T-helper 2 cell (primary cell): ENCODE data around the gene PKN2.
A peak's percentile ranks its signal among the peaks of the same experiment; 100 is the strongest.

ENCODE experiments used
- DNase-seq, 5 experiments: peaks; one replicate each; pipeline versions ENCODE4 v3.0.0 to v3.0.0-alpha.2; 2012 to 2022
- total RNA-seq, 2 donors: gene quantifications; one replicate each; lab custom pipeline; 2026; lab: John Stamatoyannopoulos, UW

The PKN2 gene
- 60.8 to 65.7 reads per million in 2 donors for total RNA-seq

DNA sequence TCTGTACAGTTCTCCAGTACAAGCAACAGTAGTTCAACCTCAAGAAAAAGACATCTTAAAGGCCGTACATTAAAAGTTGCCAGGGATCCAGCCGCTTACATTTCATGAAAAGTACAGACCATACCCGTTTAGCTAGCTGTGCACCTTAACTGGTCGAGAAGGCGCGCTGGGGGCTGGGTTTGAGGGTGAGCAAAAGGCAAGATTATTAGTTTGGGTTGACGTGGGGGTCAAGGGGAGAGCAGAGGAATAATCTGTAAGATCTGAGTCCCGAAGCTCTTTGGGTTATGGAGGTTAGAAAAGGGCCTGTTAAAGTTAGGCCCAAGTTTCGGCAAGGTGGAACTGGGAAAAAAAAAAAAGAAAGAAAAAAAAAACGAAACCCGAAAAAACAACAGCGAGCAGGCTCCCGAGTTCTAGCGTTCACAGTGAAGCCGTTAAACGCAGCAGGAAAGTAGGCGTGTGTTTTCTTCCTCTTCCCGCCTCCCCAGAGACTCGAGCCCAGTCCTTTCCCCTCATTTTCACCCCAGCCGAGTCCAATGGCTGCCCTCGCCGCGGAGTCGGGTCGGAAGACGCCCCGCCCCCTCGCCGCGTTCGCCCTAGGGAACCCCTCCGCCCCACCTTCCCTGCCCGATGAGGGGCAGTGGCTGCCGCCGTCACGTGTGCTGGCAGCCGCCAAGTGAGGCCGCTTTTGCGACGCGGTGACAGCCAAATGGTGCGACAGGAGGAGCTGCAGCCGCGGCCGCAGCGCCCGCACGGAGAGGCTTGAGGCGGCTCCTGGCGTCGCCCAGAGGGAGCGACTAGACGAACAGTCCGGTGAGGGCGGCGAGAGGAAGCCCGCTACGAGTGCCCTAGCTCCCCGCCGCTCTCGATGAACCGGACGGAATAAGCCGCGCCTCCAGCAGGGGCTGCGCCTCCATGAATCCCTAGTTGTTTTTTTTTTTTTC is at the start of gene PKN2:
Gene PKN2, plus strand, starts transcription at position 733 of the 941 bp plus-strand sequence. CDS start 308 bp downstream, outside the sequence.
- DNase-seq: peak; percentile 92 to 100 (median 97)

DNA sequence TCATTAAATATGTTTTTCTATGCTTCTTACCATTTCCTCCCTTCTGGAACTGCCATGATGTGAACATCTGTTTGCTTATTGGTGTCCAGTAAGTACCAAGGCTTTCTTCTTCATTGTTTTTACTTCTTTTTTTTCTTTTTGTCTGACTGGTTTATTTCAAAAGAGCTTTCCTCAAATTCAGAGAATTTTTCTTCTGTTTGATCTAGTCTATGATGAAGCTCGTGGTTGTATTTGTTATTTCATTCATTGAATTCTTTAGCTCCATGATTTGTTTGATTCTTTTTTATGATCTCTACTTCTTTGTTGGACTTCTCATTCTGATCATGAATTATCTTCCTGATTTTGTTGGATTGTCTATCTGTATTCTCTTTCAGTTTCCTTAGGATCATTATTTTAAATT is 49.5 kb upstream of the PKN2 start:
- no peak for DNase-seq

DNA sequence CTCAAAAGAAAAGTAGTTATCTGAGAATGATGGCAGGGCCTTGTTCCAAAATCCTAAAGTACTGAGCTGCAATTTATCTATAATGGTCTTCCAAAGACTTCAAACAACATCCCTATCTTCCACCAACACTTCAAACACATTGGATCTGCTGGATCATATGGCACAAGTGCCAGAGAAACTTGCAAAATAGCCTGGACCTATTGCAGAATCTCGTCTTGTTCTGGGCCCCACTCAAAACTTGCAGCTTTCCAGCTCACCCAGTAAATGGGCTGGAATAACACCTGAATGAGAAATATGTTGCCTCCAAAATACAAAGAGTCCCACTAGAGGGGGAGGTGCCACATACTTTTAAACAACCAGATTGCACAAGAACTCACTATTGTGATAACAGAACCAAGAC is 44.0 kb upstream of the PKN2 start:
- no peak for DNase-seq

DNA sequence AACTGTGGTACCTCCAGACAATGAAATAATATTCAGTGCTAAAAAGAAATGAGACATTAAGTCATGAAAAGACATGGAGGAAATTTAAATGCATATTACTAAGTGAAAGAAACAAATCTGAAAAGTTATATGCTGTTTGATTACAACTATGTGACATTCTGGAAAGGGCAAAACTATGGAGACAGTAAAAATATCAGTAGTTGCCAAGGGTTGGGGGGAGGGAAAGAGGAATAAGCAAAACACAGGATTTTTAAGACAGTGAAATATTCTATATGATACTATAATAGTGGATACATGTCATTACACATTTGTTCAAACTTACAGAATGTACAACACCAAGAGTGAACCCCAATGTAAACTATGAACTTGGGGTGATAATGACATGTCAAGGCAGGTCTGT is 38.2 kb upstream of the PKN2 start:
- DNase-seq: no peak

DNA sequence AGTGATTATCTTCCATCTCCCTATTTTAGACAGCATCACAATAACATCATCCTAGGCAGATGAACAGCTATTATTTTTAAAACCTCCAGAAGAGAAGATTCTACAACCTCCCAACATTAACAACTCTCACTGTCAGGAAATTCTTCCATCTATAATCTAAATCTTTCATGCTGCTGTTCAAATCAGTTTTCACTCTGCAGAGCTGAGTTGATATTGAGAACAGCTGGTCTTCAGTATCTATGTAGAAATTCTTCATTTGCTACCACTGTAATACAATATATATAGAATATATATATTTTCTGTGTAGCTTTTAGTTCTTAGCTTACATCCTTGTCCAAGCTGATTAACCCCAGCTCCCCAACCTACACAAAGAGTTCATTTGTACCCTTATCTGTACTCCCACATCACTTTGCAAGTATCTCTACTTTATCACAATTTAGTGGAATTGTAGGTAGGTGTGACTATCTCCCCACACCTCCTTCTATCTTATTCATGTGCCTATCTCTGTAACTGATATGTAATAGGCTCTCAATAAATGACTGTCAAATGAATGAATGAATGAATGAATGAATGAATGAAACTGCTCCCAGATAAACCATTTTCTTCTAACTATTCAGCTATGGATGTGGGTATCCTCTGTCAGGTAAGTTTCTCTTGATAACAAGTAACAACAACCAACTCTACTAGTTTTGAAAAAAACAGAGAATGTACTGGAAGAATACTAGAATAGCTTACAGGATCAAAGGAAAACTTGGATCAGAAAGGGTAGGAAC is 37.4 kb upstream of the PKN2 start:
- no peak for DNase-seq

DNA sequence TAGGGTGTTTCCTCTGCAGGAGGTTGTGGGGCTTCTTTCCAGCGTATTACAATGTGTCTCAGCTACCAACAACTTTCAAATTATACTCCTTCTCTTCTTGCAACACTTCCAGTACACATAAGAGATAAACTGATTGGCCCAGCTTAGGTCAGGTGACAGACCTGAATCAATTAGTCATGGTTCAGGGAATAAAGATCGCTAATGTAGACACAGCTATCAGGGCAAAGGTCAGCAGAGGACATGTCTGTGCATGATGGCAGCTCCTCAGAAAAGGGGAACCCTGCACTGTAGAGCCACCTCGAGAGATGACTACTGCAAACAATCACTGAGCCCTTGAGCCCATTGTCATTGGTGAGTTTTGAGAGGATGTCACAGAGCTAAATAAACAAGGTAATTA is 36.8 kb upstream of the PKN2 start:
- DNase-seq: no peak

DNA sequence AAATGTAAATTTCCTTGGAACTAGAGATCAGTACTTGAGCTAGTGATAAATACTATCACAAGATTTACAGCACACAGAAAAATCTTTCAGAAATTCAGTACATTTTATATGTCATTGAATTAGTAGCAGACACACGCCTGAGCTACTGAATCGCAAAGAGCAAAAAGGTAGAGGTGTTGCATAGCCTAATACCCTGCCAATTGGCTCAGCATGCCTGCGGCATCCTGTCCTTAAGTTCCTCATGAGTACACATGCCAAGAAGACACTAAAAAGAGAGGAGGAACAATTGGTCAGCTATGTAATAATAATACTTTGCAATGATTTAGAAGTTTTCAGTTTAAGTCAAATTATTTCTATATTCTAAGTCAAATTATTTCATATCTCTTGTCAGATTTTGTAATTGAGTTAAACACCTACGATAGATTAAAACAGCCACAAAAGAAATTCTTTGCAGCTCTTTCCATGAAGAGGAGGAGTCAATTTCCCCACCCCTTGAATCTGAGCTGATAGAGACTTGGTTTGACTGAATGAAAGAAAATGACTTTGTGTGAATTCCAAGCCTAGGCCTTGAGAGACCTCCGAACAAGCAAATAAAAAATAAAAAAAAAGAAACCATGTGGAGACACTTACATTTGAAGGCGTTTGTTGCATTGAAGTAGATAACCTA is 36.2 kb upstream of the PKN2 start:
- DNase-seq: no peak

DNA sequence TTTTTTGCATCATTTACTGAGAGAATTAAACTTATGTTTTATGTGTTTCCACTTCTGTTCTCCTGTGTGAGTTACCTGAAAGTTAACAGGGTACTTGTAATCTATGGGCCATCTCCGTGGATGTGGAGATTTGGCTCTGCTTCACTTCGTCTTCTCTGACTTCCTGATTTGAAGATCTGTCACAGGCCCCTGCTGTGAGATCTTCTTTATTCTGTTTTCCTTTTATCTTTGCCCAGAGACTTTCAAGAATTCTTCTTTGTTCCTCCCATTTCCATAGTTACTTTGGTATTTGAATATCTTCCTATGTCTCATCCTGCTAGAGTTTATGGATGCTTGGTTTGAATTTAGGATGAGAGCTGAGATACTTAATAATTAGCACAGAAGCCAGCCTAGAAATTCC is 35.4 kb upstream of the PKN2 start:
- DNase-seq: no peak

DNA sequence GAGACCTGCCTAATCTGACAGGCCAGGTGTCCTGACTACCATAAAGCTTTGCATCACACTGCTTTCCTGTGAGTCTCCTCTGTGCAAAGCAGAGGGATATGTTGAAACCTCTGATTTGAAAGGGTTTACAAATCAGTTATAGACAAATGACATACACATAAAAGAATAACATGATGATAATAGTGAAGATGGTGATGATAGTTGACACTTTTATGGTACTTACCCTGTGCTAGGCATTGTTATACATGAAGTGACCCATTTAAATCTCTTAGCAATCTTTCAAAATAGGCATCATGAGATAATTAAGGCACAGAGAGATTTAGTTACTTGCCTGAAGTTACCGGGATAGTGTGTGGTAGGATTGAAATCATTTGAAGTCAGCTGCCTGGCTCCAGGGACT is 34.1 kb upstream of the PKN2 start:
- no peak for DNase-seq

DNA sequence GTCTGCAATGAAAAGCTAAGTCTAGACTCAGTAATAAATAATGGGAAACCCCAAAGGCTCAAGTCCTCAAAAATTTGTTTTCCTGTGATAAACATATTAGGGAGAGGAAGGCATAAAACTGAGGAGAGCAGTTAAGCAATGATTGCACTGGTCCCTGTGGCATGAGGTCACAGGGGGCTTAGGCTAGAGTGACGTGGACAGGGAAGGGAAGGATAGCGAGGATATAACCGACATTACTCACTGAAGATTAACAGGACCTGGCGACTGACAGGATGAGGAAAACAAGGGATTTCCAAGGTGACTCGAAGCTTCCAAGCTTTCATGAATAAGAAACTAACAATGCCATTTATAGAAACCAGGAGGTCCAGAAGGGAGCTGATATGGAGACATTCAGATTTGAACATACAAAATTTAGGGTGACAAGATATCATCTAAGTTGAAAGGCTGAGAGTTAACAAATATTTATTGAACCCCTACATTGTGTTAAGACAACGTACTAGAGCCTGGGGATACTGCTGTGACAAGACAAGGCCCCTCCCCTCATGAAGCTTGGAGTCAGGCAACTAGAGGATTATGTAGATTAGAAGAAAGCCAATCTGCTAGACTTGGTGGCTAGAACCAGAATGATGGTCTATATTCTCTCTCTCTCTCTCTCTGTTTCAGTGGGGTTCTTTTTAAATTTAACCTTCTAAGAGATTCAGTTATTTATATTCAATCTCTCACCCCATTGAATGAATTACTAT is 33.2 kb upstream of the PKN2 start:
- no peak for DNase-seq

DNA sequence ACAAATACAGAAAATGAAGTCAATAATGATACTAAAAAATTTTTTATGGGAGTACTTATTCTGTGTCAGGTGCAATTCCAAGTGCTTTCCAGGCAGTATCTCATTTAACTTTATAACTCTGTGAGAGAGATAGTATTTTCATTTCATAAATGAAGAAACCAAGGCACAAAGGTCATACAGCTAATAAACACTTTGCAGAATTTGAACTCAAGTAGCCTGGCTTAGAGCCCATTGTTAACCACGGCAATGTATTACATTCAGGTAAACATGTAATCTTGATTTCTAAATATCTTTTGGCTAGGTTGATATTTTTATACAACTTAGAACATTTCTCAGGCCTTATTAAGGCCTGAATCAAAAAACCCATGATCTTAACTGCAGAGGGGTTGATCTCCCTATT is 28.9 kb upstream of the PKN2 start:
- no peak for DNase-seq

DNA sequence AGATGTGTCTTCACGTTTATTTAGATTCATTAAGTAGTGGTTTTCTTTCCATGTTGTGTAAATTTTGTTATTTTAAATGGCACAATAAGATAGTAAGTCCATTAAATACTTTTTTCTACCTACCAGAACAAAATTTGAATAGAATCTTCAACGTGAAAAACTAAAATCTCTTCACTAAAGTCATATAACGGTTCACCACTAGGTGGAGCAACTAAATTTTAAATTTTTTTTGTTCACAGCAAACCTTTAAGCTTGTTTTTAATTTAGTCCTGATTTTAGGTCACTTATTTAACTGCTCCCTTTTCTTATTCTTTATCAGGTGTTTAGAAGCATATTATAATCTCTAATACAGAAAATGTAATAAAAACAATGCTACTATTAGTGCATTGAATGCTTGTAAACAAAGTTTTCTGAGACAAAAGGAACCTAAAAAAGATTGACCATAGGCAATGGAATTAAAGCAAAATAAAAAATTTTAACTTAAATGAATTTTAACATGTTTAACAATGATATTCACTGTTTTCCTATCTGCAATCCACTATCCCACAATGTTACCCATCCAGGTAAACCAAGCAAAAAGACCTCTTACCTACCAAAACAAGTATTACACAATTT is 28.3 kb upstream of the PKN2 start:
- peak in 1 of 5 experiments; percentile 45 for DNase-seq

DNA sequence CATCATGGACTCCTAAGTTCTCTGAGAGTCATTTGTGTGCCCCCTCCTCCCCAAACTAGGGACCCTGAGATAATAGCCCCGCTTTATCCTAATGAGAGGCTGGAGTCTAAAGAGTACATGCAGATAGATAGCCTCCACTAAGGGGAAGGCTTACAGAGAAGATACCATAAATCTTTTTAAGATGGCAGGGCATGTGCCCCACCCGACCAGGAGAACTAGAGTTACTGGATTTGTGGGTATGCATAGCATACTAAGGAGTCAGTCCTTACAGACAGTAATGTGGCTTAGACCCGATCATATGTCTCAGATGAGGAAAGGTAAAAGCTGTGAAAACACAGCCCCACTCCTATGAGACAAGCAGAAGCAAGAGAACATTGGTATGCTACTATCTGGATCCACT is 25.7 kb upstream of the PKN2 start:
- DNase-seq: no peak

DNA sequence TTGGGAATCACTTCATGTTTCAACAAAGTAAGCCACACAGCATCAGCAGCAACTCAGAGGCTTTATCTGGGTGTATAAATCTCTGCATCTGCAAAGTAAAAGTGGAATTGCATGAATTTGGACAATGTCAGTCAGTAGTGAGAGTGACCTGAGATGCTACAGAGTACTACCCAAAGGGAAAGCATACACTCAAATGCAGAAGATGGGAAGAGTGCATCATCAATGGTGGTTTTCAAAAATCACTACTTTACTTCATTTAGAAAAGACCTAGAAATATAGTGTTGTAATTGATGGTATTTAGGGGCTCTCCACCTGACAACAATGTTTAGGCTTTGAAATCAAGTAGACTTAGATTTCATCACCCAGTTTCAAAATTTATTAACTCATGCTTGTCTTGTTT is 24.5 kb upstream of the PKN2 start:
- no peak for DNase-seq

DNA sequence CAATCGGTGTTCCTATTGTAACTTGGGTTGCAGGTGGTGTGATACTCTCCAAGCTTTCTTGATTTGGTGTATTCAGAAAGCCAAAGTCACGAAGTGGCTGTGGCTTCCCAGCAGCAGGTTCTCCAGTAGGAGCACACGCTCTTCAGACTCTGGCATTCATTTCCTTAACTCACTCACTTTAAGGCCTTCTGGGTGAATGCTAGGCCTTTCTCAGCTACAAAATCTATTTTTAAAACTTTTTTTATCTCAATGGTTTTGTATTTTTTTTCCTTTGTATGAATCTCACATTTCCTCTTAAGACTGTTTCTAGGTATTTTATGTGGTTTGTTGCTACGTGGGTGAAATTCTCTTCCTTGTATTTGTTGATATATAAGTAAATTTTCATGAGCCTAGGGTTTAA is 22.9 kb upstream of the PKN2 start:
- DNase-seq: peak in 1 of 5 experiments; percentile 34

DNA sequence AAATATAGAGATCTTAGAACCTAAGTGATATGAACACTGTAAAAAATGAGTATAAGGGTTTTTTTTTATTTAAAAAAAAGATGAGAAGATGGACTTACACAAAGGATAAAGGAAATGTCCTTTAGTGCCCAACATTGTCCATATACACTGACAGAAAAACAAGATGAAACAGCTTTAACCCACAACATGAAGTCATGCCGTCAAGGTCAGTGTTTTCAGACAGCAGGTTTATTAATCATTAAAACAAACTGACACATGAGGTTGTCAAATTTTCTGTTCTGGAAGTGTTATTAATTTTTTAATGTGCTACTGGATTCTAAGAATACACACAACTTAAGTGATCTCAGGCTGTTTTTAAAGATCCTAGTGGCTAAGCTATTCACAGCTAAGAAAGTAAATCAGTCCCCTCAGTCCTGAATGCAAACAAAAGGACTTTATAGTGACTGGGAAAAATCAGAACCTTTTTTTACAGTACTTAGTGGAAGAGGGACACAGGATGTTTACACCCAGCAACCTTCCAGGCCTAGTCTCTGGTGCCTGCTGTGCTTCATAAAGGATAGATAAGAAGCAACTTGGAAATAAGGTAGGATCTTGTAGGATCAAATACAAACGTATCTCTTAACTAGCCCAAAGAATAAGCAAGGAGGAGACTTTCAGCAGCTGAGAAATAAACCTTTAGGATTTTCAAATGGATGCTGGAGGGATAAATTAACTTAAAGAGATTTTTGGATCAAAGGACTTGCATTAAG is 21.9 kb upstream of the PKN2 start:
- DNase-seq: no peak

DNA sequence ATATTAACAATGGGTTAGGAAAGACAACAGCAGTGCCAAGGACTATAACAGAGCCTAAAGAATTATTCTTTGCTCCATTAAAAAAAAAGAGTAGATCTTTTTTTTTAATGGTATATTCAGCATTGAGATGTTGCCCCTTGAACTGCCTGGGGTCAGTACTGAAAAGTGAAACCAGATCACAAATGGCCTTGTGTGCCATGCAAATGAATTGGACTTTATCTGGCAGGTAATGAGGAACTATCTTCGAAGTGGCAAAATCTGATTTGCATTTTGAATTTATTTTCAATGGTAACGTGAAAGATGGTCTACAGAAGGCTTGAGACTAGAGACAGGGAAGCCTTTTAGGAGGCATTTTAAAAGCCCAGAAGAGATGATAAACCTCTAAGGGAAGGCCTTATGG is 21.4 kb upstream of the PKN2 start:
- no peak for DNase-seq

DNA sequence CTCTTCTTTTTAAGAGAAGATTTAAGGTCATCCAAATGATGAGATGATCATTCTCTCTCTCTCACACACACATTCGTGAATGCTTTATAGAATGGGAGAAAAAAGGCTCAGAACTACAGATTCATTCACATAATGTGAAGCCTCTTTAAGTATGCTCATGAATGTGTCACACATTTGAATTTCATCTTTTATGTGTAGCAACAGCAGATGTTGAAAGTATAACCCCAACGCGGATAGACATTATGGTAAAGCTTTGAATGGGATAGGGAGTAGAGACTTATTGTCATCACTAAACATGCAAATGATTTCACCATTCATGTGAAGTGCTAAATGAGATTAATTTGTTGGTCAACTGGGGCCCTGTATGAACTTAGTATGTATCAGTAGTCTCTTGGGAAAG is 15.7 kb upstream of the PKN2 start:
- no peak for DNase-seq

DNA sequence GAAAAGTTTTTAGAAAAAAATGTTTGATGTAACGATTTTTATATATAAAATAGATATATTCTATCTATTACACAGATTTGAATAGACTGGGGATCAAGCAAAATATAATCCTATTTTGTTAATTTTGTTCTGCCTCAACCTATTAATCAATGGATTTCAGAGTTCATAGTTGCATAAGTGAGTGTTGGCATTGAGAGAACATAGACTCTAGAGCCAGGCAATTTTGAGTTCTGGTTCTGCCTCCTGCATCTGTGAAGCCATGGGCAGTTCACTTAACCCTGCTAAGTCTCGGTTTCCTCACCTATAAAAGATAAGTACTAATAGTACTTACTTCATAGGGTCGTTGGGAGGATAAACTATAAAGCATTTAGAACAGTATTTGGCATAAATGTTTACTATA is 13.6 kb upstream of the PKN2 start:
- no peak for DNase-seq

DNA sequence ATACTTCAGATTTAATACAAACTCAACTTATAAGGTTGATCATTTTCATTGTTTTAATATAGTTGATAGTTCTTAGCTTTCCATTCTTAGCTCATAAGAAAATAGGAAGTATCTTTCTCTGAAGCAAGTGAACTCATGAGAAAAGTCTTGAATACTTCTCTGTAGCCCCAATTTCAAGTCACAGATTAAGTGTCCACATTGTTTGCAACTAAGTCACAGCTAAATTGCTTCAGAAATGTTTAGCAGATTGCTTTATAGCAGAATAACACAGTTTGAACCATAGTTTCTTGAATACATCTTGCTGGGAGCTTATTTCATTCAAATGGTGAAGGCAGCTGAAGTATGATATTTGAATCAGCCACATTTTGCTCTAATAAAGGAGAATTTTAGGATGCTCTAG is 10.6 kb upstream of the PKN2 start:
- DNase-seq: no peak

DNA sequence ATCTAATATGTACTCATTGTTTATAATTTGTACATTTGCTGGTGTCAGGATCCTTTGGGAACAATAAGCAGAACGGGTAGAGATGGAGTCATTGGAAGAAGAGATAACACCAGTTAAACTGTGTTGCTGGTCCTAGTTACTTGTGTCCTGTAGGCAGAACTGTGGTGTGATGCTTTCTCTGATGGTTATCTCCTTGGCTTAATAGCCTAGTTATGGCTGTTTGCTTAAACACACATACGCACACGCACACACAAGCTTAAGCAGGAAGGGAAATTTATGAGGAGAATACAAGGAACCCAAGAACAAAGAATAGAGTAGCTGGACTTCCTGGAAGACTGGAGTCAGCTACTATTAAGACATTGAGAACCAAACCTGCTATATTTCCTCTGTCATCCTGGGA is 5.7 kb upstream of the PKN2 start:
- DNase-seq: no peak
